ENCODE measurements around the gene TMEM184B. TPM values are rescaled to one million over a fixed set of nuclear protein-coding genes. Genes with fewer than 3 reads are reported as not detected.

TMEM184B gene
- total RNA-seq, 3 donors from 2014 or later (not counting 1 experiment from before 2014, with no cell fraction given) = 58.1 to 72.5 (median 68.6) TPM

DNA sequence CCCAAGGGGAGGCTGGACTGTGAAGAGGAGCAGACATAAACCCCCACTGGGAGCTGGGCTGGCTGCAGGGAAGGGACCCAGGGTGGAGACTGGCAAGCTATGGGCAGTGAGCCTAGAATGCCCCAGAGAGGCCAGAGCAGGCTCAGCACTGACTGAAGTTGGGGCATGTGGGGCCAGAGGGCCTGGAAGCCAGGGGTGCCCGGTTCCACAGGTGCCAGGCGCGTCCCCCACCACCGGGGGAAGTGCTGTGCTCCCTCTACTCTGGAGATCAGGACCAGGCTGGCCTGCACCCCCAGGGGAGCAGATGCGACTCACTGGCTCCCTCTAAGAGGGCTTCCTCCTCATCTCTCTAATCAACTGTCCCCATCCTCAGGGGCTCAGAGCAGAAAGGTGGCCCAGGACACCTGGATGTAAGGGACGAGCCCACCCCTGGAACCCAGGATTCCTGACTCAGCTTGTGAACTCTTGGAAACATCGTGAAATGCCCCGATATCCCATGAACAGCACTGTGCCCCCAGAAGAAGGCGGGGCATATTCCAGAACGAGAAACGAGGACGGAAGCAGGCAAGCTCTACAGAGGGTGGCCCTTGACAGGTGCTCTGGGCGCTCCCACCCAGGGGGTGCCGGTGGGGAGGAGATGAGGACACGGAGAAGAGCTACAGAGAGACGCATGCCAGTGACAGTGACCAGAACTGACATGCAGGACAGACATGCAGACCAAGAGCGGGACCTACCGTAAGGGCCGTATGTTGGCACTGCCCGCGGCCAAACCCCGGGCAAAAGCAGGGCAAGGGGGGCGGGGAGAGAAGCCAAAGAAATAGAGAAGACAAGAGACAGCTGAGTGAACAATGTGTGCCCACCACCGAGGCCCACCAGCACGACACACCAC is 50.7 kb downstream of the TMEM184B start:
- Mint-ChIP-seq H3K9me3 (no peaks in the 10 kb centered on the region), H3K27me3 (ENCODE audit: low read depth in 2 of 2) (no peaks in the 10 kb centered on the region), H3K4me1 (peaks cover 17 to 33% of the 10 kb centered on the region in 2 donors), H3K4me3 (no peak overlapping the region), H3K27ac (peak overlapping the region; percentile 53 to 59), H3K36me3 (no peaks in the 10 kb centered on the region)
- peaks cover 24% of the 10 kb centered on the region for H3K4me1 ChIP-seq (ENCODE audit: control insufficient read depth, insufficient read depth, low read length)
- no peak for ATAC-seq
- no peak overlapping the region for H3K4me3 ChIP-seq (ENCODE audit: low read length)
- TF ChIP-seq CTCF (IDR thresholded peaks at IDR 0.05) = no peak
- no peaks in the 10 kb centered on the region for H3K9me3 ChIP-seq (ENCODE audit: control insufficient read depth, insufficient read depth, low read length)
- peaks cover 33% of the 10 kb centered on the region for H3K36me3 ChIP-seq (ENCODE audit: control insufficient read depth, insufficient read depth, low read length)
- whole genome bisulfite sequencing (ENCODE audit: insufficient coverage) = 94% methylated on average over 25 of the region's 25 CpGs
- H3K27me3 ChIP-seq (ENCODE audit: control insufficient read depth, insufficient read depth, low read length) = no peaks in the 10 kb centered on the region
- intact Hi-C loops (cut with micrococcal nuclease) = loop anchor here (10.0 kb wide), 1 partner anchor 47 kb away; no protein-coding TSS in a partner anchor
- no peak for DNase-seq
- H3K27ac ChIP-seq (ENCODE audit: low read length) = no peak overlapping the region

- Mint-ChIP-seq H3K27ac (peak overlapping the region; percentile 53 to 89), H3K9me3 (no peaks in the 10 kb centered on the region), H3K4me3 (no peak overlapping the region), H3K27me3 (ENCODE audit: low read depth in 2 of 2) (no peaks in the 10 kb centered on the region), H3K4me1 (peaks cover 17 to 33% of the 10 kb centered on the region in 2 donors), H3K36me3 (no peaks in the 10 kb centered on the region)
- intact Hi-C loops (cut with micrococcal nuclease) = loop anchor here (10.0 kb wide), 1 partner anchor 47 kb away; no protein-coding TSS in a partner anchor
- 94% methylated on average over 19 of the region's 22 CpGs for WGBS (ENCODE audit: insufficient coverage)
- Histone ChIP-seq H3K27ac (ENCODE audit: low read length) (no peak overlapping the region), H3K36me3 (ENCODE audit: control insufficient read depth, insufficient read depth, low read length) (peaks cover 32% of the 10 kb centered on the region), H3K9me3 (ENCODE audit: control insufficient read depth, insufficient read depth, low read length) (no peaks in the 10 kb centered on the region), H3K4me3 (ENCODE audit: low read length) (no peak overlapping the region), H3K4me1 (ENCODE audit: control insufficient read depth, insufficient read depth, low read length) (peaks cover 24% of the 10 kb centered on the region), H3K27me3 (ENCODE audit: control insufficient read depth, insufficient read depth, low read length) (no peaks in the 10 kb centered on the region)
- ATAC-seq = peak in 1 of 3 donors; percentile 1
- no peak for TF ChIP-seq CTCF (IDR thresholded peaks at IDR 0.05)
- no peak for DNase-seq
These were observed 51.4 kb downstream of the TMEM184B start for GRCh38 chr22:38221407-38221806.

GRCh38 chr22:38220653-38221386 is 52.0 kb downstream of the TMEM184B start:
- H3K27ac Mint-ChIP-seq = peak overlapping the region; percentile 63 to 89
- WGBS (ENCODE audit: insufficient coverage) = 95% methylated on average over 22 of the region's 22 CpGs
- Histone ChIP-seq H3K27ac (ENCODE audit: low read length) (no peak overlapping the region), H3K36me3 (ENCODE audit: control insufficient read depth, insufficient read depth, low read length) (peaks cover 34% of the 10 kb centered on the region), H3K4me3 (ENCODE audit: low read length) (no peak overlapping the region), H3K9me3 (ENCODE audit: control insufficient read depth, insufficient read depth, low read length) (no peaks in the 10 kb centered on the region), H3K27me3 (ENCODE audit: control insufficient read depth, insufficient read depth, low read length) (no peaks in the 10 kb centered on the region), H3K4me1 (ENCODE audit: control insufficient read depth, insufficient read depth, low read length) (peaks cover 24% of the 10 kb centered on the region)
- peaks cover 17 to 33% of the 10 kb centered on the region in 2 donors for H3K4me1 Mint-ChIP-seq
- H3K4me3 Mint-ChIP-seq = no peak overlapping the region
- no peaks in the 10 kb centered on the region for H3K36me3 Mint-ChIP-seq
- DNase-seq (no peak), ATAC-seq (peak in 1 of 3 donors; percentile 14)
- no peak for TF ChIP-seq CTCF (IDR thresholded peaks at IDR 0.05)
- intact Hi-C loops (cut with micrococcal nuclease) = loop anchor here (10.0 kb wide), 1 partner anchor 46 kb away; no protein-coding TSS in a partner anchor
- H3K27me3 Mint-ChIP-seq (ENCODE audit: low read depth in 2 of 2) = no peaks in the 10 kb centered on the region
- H3K9me3 Mint-ChIP-seq = no peaks in the 10 kb centered on the region
